ENCODE measurements around the gene ENGASE.

Gene ENGASE

DNA sequence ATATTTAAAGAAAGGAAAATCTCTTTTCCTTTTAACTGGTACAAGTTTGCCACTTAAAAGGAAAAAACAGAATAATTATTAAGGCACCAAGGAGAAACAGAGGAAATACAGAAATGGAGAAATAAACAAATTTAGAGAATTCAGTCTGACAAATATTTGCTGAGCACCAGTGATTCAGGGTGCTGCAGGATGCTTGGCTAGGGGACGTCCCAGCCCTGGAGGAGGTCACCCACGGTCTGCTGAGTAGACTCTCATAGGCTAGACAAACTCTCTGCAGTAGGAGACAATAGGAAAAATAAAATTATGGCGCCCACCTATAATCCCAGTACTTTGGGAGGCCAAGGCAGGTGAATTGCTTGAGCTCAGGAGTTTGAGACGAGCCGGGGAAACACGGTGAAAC lies 34.7 kb upstream of the ENGASE start:
- no peak for DNase-seq

DNA sequence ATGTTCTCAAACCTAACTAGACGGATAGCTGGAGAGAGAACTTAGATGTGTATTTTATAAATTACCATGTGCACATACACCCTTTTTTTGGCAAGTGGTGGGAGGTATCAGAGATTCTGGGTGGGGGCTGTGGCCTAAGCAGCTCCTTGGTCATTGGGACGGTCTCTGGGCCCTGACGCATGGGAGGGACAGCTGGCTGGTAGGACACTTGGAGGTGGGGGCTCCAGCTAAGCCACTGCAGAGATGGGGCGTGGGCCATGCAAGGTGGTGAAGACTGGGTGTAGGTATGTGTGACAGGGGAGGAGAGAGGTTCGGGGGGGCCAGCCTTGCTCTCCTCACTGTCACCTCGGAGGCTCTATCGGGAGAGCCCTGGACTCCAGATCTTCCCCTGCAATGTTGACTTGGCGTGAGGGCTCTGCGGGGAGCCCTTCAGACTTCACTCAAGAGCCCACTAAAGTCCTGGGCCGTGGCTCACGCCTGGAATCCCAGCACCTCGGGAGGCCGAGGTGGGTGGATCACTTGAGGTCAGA lies 33.5 kb upstream of the ENGASE start:
- DNase-seq = no peak

DNA sequence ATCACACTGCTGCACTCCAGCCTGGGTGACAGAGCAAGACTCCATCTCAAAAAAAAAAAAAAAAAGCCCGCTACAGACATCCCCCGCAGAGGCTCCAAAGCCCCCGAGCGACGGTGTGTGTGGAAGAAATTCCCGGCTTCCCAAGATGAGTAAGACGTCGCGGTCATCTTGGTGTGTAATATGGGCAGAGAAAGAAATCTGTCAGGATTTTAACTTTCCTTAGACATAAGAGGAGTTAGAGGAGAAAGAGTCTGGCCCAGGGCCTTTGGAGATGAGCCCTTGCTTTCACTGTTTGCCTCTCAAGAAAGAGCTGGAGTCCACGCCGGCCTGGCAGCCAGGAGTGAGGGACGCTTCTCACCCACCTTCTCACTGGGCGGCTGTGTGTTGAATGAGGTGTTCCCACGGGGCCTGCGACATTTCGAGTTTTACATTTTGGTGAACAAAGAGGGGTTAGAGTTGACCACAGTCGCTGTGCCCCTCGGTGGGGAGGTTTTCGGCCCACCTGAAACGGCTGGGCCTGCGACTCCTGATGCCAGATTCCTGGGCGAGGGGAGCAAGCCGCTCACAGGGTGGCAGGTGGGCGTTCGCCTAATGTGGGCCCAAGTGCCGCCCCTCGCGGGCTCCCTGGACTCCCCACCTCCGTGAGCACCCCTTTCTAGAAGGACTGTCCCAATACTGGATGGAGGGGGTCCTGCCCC lies 32.8 kb upstream of the ENGASE start:
- DNase-seq = peak; percentile 67

DNA sequence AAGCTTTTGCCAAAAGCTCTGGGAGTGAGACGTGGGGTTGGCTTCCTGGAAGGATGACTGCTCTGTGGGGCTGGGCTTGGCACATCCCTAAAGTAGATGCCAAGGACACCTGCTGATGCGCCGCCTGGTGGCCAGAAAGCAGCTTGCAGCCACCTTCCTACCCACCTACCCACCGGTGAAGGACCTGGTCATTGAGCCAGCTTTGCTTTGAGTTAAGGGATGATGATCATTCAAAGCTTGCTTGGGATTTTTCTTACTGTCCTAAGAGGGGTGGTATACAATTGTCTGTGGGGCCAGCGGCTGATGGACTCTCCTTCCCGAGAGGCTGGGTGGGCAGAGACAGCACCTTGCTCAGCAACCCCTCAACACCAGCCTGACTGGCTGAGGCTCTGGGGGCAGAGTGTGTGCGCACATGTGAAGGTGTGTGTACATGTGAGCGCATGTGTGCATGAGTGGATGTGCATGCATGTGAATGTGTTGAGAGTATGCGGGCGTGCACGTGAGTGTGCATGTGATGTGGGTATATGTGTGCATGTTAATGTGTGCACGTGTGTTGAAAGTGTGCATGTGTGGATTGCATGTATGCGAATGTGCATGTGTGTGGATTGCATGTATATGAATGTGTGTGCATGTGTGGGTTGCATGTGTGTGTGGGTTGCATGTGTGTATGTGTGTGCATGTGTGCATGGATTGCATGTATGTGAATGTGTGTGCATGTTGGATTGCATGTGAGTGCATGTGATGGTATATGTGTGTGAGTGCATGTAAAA lies 32.0 kb upstream of the ENGASE start:
- DNase-seq = peak; percentile 50

DNA sequence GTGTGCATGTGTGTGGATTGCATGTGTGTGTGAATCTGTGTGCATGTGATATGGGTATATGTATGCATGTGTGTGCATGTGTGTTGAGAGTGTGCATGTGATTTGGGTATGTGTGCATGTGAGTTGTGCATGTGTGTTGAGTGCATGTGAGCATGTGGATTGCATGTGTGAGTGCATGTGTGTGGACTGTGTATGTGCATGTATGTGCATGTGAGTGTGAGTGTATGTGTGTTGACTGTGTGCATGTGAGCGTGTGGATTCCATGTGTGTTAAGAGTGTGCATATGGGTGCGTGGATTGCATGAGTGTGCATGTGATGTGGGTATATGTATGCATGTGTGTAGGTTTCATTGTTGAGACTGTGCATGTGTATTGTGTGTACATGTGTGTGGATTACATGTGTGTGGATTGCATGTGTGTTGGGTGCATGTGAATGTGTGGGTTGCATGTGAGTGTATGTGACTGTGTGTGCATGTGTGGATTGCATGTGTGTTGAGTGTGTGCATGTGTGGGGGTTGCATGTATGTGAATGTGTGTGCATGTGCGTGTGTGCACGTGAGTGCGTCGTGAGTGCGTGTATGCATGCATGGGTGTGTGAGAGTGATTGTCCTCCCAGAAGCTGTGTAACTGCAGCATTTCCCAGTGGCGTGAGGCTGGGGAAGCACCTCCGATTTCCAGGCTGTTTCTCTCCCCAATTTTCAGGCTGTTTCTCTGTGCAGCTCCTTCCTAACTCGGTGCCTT lies 31.3 kb upstream of the ENGASE start:
- DNase-seq = no peak

DNA sequence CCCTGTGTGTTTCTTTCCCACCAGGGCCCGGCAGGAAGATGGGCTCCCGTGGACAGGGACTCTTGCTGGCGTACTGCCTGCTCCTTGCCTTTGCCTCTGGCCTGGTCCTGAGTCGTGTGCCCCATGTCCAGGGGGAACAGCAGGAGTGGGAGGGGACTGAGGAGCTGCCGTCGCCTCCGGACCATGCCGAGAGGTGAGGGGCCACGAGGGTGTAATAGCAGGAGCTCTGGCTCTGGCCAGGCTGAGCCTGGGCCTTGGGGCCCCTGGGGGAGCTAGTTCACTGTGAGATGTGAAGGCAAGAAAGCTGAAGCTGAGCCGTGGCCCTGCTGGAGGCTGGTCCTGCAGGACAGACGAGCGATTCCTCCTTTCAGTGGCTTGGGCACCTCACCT lies 30.7 kb upstream of the ENGASE start:
- no peak for DNase-seq

DNA sequence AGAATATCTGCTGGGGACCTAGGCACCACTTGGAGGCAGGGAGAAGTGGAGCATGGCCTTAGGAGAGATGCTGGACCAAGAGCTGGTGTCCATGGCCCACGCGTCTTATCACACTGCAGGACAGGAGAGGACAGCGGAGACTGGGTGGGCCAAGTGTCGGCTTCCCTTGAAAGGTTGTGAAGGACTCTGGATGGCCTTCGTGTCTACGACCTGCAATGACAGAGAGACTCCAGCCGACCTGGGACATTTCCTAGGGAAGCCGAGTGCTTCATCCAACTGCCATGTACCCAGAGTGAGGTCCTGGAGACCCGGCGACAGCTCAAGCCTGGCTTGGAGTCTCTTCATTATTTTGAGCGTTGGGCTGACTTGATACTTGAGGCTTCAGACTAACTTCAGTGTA lies 30.2 kb upstream of the ENGASE start:
- DNase-seq = no peak

DNA sequence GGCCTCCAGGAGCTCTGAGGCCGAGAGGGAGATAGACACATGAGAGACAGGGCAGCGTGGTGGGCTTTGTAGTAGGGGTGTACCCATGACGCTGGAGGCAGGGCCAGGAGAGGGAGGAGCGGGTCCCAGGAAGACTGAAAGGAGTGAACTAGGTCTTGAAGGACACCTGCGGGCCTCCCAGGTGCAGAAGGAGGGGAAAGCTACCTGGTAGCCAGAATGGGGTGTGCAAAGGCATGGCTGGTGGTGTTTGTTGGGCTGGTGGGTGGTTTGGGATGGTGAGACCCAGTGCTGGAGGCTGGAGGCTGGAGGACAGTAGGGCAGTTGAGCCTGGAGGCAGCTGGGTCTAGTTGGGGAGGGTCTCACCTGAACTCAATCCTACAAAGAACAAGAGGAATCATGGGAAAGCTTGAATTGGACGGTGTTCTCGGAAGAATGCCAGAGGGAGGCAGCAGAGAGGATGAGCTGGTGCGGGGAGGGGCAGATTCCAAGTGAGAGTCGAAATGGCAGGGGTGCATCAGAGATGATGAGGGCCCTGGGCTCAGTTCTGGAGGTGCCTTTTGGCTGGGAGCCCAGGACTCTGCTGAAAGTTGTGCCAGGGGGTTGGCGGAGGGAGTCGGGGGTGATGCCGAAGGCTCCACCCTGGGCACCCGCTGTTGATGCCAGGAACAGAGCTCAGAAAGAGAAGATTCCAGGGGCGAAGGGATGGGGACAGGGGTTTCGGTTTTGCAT lies 29.5 kb upstream of the ENGASE start:
- no peak for DNase-seq

DNA sequence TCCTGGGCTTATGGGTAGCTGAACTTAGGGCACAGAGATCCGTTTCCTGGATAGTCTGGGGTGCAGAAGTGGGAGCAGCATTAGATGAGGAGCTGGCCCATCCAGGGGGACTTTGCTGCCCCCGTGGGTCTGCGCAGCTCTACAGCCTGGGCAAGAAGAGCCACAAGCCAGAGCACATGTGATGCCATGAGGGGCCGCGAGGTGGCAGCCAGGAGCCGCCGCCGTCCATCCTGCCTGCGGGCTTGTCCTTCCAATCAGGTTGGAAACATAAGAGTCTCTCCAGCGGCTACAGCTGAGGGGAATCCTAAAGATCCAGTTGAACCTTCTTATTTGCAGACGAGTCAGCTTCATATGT lies 28.8 kb upstream of the ENGASE start:
- peak; percentile 57 for DNase-seq

DNA sequence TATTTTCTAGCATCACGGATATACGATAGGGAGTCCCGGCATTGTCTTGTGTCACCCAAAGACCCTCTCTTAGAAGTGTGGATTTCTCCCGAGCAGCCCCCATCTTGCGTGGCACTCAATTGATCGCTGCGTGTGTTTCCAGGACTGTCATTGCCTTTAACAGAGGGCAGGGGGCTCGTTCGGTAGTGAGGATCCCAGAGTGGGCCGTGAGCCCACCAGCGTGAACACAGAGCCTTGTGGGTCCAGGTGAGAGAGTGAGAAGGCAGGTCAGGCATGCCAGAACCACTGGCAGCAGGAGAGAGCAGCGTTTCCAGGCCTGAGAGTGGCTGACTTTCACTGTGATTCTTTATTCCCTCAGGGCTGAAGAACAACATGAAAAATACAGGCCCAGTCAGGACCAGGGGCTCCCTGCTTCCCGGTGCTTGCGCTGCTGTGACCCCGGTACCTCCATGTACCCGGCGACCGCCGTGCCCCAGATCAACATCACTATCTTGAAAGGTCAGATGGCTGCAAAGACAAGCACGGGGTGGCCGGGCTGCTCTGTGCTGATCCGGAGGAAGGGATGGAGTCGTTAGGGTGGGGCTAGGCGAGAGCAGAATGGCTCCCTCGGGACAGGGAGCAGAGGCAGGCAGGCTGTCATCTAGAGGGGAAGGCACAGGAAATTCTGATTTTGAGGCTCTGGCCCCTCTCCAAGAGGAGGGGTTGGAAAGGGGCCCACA lies 28.3 kb upstream of the ENGASE start:
- no peak for DNase-seq

DNA sequence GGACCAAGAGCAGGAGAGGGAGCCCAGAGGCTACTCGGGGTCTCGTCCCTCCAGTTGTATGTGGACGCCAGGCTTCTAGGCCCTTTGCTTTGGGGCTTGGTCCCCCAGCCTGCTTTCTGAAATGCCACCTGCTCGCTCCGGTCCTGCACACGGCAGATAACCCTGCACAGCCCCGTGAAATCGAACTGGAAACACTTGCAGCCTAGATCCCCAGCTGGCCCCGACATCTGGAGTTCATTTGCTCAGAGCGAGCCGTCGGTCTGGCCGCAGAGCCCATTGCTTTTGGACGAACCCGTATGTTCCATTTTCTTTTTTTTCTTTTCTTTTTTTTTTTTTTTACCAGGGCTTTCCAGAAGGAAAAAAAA lies 27.7 kb upstream of the ENGASE start:
- DNase-seq = no peak

DNA sequence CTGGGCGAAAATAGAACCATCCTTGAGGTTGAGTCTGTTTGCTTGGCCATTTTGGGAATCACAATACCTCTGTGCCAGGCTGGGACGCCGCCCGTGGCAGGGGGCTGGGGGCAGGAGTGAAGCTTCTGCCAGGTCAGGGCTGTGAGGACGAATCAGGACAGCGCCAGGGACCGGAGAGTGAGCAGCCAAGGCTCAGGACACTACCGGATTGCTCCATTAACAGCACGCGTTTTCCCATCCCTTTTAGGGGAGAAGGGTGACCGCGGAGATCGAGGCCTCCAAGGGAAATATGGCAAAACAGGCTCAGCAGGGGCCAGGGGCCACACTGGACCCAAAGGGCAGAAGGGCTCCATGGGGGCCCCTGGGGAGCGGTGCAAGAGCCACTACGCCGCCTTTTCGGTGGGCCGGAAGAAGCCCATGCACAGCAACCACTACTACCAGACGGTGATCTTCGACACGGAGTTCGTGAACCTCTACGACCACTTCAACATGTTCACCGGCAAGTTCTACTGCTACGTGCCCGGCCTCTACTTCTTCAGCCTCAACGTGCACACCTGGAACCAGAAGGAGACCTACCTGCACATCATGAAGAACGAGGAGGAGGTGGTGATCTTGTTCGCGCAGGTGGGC lies 27.2 kb upstream of the ENGASE start:
- no peak for DNase-seq

DNA sequence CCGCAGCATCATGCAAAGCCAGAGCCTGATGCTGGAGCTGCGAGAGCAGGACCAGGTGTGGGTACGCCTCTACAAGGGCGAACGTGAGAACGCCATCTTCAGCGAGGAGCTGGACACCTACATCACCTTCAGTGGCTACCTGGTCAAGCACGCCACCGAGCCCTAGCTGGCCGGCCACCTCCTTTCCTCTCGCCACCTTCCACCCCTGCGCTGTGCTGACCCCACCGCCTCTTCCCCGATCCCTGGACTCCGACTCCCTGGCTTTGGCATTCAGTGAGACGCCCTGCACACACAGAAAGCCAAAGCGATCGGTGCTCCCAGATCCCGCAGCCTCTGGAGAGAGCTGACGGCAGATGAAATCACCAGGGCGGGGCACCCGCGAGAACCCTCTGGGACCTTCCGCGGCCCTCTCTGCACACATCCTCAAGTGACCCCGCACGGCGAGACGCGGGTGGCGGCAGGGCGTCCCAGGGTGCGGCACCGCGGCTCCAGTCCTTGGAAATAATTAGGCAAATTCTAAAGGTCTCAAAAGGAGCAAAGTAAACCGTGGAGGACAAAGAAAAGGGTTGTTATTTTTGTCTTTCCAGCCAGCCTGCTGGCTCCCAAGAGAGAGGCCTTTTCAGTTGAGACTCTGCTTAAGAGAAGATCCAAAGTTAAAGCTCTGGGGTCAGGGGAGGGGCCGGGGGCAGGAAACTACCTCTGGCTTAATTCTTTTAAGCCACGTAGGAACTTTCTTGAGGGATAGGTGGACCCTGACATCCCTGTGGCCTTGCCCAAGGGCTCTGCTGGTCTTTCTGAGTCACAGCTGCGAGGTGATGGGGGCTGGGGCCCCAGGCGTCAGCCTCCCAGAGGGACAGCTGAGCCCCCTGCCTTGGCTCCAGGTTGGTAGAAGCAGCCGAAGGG lies 26.4 kb upstream of the ENGASE start:
- no peak for DNase-seq

DNA sequence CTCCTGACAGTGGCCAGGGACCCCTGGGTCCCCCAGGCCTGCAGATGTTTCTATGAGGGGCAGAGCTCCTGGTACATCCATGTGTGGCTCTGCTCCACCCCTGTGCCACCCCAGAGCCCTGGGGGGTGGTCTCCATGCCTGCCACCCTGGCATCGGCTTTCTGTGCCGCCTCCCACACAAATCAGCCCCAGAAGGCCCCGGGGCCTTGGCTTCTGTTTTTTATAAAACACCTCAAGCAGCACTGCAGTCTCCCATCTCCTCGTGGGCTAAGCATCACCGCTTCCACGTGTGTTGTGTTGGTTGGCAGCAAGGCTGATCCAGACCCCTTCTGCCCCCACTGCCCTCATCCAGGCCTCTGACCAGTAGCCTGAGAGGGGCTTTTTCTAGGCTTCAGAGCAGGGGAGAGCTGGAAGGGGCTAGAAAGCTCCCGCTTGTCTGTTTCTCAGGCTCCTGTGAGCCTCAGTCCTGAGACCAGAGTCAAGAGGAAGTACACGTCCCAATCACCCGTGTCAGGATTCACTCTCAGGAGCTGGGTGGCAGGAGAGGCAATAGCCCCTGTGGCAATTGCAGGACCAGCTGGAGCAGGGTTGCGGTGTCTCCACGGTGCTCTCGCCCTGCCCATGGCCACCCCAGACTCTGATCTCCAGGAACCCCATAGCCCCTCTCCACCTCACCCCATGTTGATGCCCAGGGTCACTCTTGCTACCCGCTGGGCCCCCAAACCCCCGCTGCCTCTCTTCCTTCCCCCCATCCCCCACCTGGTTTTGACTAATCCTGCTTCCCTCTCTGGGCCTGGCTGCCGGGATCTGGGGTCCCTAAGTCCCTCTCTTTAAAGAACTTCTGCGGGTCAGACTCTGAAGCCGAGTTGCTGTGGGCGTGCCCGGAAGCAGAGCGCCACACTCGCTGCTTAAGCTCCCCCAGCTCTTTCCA lies 25.5 kb upstream of the ENGASE start:
- DNase-seq = no peak

DNA sequence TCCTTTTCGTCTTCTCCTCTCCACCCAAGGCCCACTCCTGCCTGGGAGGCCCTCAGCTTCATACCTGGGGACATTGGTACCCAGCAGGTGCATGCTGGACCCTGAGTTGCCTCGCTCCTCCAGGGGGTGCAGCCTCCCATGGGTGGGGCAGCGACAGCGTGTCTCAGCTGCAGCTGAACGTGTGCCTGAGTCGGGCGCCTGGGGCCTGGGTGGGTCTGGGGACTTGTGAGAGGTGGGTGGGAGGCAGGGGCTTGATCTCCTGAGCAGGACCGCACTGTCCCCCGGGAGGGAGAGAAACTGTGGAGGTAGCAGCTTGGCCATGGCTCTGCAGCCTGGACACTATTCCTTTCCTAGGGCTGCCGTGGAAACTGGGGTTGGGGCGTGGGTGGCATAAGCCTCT lies 24.8 kb upstream of the ENGASE start:
- DNase-seq = no peak

DNA sequence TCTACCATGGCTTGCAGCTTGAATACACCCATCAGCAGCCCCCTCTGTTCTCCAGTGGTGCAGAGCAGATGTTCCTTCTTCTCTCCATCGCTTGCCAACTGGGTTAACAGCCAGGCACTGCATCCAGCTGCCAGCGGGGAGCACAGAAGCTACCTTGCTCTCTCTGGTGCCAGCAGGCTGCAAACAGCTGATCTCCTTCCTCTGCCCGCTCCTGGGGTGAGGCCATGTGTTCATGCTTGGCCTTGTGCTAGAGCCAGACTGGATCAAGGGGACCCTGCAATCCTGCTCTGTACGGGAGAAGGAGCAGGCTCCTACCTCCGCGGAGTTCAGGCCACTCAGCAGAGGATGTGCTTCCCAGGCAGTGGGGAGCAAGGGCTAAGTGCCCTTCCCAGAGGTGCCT lies 24.1 kb upstream of the ENGASE start:
- DNase-seq = no peak

DNA sequence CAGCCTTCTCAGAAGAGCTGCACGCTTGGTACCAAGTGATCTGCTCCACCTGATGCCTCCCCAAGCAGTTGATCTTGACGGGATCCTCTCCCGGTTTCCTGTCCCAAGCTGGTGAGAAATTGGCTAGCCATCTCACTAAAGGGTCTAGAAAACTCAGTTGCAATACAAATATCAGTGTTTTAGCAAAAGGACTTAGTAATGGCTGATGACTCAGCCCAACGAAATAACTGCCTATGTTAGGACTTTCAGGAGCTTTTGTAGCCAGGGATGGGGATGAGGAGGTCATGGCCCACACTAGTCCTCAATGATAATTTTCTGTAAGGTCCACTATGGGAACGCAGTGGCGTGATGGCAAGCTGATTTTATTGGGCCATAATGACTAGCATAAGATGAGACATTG lies 23.3 kb upstream of the ENGASE start:
- DNase-seq = no peak

DNA sequence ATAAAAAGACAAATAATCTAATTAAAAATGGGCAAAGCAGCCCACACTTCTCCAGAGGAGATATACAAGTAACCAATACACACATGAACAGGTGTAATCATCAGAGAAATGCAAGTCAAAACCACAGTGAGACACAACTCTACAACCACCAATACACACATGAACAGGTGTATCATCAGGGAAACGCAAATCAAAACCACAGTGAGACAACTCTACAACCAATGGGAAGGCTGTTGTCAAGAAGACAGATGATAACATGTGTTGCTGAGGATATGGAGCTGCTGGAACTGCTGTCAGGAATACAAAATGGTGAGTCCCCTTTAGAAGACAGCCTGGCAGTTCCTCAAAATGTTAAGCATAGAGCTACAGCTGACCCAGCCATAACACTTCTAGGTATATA lies 22.5 kb upstream of the ENGASE start:
- no peak for DNase-seq

DNA sequence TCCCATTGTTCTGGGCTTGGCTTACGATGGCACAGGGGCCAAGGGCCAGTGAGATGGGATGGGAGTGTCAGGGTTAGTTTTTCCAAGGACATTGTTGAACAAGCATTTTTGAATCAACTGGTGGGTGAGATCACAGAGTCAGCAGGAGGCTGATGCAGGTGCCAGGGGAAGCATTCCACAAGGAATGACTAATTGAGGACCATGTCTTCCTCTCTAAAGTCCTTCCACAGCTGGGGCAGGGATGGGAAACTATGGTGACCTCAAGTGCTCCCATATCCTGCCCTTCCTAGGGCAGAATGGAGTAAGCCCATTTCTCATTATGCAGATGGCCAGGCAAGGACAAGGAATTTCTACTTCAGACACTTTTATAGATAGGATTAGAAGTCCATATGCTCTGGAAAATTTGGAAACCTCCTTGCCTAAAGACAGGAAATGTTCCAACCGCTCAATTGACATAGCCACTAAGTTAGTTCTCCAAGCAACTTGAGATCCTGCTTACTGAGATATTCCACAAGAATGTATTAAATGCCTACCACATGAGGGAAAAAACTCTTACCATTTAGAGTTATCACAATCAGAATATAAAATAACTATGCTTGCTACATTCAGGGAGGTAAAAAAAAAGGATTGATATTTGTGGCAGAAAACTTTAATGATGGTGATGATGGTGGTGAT lies 21.2 kb upstream of the ENGASE start:
- DNase-seq = no peak

All from fibroblast of skin of abdomen (primary cell).